ENCODE results near the gene COPS7A.

DNA sequence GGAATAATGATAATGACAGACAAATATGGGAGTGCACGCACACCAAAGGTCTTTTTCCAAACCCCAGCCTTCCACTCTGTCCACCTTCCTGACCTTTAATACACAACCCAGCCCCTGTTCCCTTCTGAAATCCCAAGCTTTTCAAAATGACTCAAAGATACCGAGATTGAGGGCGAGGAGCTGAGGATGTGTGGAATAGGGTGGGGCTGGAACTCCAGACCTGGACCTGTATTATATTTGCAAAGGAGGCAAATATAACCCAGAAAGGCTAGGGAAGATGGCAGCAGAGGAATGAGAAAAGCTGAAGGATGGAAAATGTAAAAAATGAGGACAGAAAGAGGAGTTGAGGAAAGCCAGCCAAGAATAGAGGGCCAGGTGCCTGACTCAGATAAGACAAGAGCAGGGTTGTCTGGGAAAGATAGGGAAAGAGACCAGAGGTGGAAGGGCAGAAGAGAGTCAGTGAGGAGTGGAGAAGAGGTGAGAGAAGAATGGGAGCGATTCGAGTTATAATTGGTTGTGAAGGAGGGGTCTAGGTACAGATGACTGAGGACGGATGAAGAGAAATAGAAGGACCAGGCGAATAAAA lies 41.3 kb downstream of the COPS7A start:
- TF ChIP-seq, protein P1, sequence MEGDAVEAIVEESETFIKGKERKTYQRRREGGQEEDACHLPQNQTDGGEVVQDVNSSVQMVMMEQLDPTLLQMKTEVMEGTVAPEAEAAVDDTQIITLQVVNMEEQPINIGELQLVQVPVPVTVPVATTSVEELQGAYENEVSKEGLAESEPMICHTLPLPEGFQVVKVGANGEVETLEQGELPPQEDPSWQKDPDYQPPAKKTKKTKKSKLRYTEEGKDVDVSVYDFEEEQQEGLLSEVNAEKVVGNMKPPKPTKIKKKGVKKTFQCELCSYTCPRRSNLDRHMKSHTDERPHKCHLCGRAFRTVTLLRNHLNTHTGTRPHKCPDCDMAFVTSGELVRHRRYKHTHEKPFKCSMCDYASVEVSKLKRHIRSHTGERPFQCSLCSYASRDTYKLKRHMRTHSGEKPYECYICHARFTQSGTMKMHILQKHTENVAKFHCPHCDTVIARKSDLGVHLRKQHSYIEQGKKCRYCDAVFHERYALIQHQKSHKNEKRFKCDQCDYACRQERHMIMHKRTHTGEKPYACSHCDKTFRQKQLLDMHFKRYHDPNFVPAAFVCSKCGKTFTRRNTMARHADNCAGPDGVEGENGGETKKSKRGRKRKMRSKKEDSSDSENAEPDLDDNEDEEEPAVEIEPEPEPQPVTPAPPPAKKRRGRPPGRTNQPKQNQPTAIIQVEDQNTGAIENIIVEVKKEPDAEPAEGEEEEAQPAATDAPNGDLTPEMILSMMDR (IDR thresholded peaks at IDR 0.05), result no peak
- TF ChIP-seq EP300 (IDR thresholded peaks at IDR 0.05) (no peak), POLR2AphosphoS5 (IDR thresholded peaks at IDR 0.05) (no peak), POLR2A (IDR thresholded peaks at IDR 0.05) (no peak)

Measured in sigmoid colon (tissue), 4 donors.